ENCODE results near the gene NOP16. TPM values are rescaled to one million over a fixed set of nuclear protein-coding genes. Genes with fewer than 3 reads are reported as not detected.

The NOP16 gene
- polyA plus RNA-seq, 2 of the 4 experiments (the other 2 are of a cell fraction): 90.7 to 127 TPM

DNA sequence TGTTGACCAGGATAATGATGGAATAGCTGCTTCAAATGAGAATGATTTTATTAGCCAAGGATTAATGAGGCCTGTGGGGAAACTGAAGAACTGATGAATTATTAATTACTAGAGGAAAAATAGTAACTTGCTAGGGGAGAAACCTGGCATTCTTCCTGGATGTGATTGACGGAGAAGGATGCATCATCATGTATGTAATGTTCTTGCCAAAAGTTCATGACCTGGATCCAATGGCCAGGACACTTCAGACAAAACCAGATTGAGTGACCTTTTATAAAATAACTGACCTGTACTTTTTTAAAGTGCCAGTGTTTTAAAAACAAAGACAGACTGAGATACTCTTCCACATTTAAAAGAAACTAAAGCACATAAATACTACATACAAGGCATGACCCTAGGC is 50.5 kb downstream of the NOP16 start:
- no peak for ATAC-seq
- POLR2A ChIA-PET: no interaction called here
- no peak overlapping the region for H3K27ac ChIP-seq
- no peak for FAIRE-seq
- TF ChIP-seq NFE2L2 (conservative IDR thresholded peaks at IDR 0.05; ENCODE audit: low read length): no peak
- TF ChIP-seq TFCP2L1 (CRISPR knock-in tag; IDR thresholded peaks at IDR 0.05): no peak
- TF ChIP-seq TP53 (CRISPR knock-in tag; IDR thresholded peaks at IDR 0.05): no peak
- TF ChIP-seq CHD4 (IDR thresholded peaks at IDR 0.05; ENCODE audit: borderline replicate concordance): no peak
- TF ChIP-seq PHF8 (IDR thresholded peaks at IDR 0.05; ENCODE audit: borderline replicate concordance, low read depth): no peak
- TF ChIP-seq RFX5 (IDR thresholded peaks at IDR 0.05): no peak
- TF ChIP-seq, protein P1, sequence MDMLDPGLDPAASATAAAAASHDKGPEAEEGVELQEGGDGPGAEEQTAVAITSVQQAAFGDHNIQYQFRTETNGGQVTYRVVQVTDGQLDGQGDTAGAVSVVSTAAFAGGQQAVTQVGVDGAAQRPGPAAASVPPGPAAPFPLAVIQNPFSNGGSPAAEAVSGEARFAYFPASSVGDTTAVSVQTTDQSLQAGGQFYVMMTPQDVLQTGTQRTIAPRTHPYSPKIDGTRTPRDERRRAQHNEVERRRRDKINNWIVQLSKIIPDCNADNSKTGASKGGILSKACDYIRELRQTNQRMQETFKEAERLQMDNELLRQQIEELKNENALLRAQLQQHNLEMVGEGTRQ (IDR thresholded peaks at IDR 0.05): no peak
- TF ChIP-seq CBX8 (IDR thresholded peaks at IDR 0.05): no peak
- TF ChIP-seq JUNB (IDR thresholded peaks at IDR 0.05): no peak
- TF ChIP-seq MYC (IDR thresholded peaks at IDR 0.05; ENCODE audit: borderline replicate concordance, low read length): no peak
- TF ChIP-seq, protein P2, sequence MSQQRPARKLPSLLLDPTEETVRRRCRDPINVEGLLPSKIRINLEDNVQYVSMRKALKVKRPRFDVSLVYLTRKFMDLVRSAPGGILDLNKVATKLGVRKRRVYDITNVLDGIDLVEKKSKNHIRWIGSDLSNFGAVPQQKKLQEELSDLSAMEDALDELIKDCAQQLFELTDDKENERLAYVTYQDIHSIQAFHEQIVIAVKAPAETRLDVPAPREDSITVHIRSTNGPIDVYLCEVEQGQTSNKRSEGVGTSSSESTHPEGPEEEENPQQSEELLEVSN (IDR thresholded peaks at IDR 0.05; ENCODE audit: borderline replicate concordance, low read depth): no peak
- no peak for TF ChIP-seq FOSB (CRISPR knock-in tag; IDR thresholded peaks at IDR 0.05)
- WGBS (ENCODE audit: missing lambda C conversion rate): 57% methylated on average over 1 of the region's 1 CpG
- H3K4me2 ChIP-seq: no peak overlapping the region
- H3K9me3 ChIP-seq: peaks cover 5% of the 10 kb centered on the region; the same call in 1 of the 3 replicates
- CTCF ChIA-PET: no interaction called here
- no peaks in the 10 kb centered on the region for H3K4me1 ChIP-seq
- DNase-seq (ENCODE audit: low read depth in 1 of 2, low spot score in 1 of 2): no peak
- no peak overlapping the region for H3K4me3 ChIP-seq

DNA sequence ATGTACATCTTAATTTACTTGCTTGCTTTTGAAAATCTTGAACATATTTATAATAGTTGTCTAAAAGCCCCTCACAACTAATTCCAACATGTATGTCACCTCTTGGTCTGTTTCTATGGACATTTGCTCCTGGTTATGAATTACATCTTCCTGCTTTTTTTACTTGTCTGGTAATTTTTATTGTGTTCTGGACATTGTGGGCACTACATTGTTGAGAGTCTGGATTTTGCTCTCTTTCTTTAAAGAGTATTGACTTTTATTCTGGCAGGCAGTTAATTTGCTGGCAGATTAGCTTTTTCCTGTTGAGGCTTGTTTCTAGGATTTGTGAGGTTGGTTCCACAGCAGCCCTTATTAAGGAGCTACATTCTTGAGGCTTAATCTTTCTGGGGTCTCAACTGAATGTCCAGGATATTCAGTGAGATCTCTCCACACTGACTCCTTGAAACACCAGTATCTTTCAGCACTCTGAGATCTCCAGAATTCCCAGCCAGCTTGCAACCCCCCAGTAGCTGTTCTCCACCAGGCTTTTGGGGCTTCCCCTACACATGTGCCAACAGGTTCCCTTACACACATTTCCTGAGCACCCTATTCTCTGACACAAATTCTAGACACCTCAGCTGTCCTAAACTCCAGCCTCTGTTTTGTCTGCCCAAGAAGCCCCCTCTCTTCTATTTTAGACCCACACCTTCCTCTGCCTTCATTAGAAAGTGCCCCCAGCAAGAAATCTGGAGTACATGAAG is 54.2 kb downstream of the NOP16 start:
- DNase-seq (ENCODE audit: low read depth in 1 of 2, low spot score in 1 of 2) (no peak), FAIRE-seq (no peak), ATAC-seq (no peak)
- H3K4me1 ChIP-seq: no peaks in the 10 kb centered on the region
- H3K4me3 ChIP-seq: no peak overlapping the region
- TF ChIP-seq, protein P2 (IDR thresholded peaks at IDR 0.05; ENCODE audit: borderline replicate concordance, low read depth): no peak
- TF ChIP-seq CHD2 (IDR thresholded peaks at IDR 0.05; ENCODE audit: low read length, partially characterized antibody) (no peak), ZSCAN20 (CRISPR knock-in tag; IDR thresholded peaks at IDR 0.05) (no peak), CBX8 (IDR thresholded peaks at IDR 0.05) (no peak), PHF8 (IDR thresholded peaks at IDR 0.05; ENCODE audit: borderline replicate concordance, low read depth) (no peak), ZFP36 (IDR thresholded peaks at IDR 0.05; ENCODE audit: borderline replicate concordance, partially characterized antibody) (no peak), JUN (IDR thresholded peaks at IDR 0.05) (no peak), BHLHE40 (IDR thresholded peaks at IDR 0.05; ENCODE audit: low read depth, low read length) (no peak), HDAC2 (IDR thresholded peaks at IDR 0.05) (no peak), GATA3 (IDR thresholded peaks at IDR 0.05; ENCODE audit: borderline replicate concordance) (no peak), KDM1A (IDR thresholded peaks at IDR 0.05; ENCODE audit: low read depth) (no peak), TP53 (CRISPR knock-in tag; IDR thresholded peaks at IDR 0.05) (no peak), RNF2 (IDR thresholded peaks at IDR 0.05; ENCODE audit: borderline replicate concordance, low read depth) (no peak), NFE2L2 (conservative IDR thresholded peaks at IDR 0.05; ENCODE audit: low read length) (no peak), NR3C1 (IDR thresholded peaks at IDR 0.05) (no peak)
- TF ChIP-seq, protein P3, sequence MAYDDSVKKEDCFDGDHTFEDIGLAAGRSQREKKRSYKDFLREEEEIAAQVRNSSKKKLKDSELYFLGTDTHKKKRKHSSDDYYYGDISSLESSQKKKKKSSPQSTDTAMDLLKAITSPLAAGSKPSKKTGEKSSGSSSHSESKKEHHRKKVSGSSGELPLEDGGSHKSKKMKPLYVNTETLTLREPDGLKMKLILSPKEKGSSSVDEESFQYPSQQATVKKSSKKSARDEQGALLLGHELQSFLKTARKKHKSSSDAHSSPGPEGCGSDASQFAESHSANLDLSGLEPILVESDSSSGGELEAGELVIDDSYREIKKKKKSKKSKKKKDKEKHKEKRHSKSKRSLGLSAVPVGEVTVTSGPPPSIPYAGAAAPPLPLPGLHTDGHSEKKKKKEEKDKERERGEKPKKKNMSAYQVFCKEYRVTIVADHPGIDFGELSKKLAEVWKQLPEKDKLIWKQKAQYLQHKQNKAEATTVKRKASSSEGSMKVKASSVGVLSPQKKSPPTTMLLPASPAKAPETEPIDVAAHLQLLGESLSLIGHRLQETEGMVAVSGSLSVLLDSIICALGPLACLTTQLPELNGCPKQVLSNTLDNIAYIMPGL (CRISPR knock-in tag; IDR thresholded peaks at IDR 0.05; ENCODE audit: borderline replicate concordance): no peak
- H3K4me2 ChIP-seq: no peak overlapping the region
- no peak overlapping the region for H3K27ac ChIP-seq
- H3K9me3 ChIP-seq: peaks cover 5% of the 10 kb centered on the region; the same call in 1 of the 3 replicates
- CTCF ChIA-PET: no interaction called here
- POLR2A ChIA-PET: no interaction called here

Small RNA genes lying within 50 kb of the gene (small RNA-seq; reads per million reads assigned to genes)
- 0 to 1.0 (median 0) reads per million in 6 experiments for gene MIR1271

Other genes starting within 250 kb of the NOP16 start
- 9.5 and 13.7 TPM in 2 replicates for gene SIMC1, start 150.2 kb downstream of the NOP16 start, polyA plus RNA-seq (2011; rRNA removed)
- gene SIMC1, start 150.2 kb downstream of the NOP16 start, polyA plus RNA-seq (2017; fragmentation: RNase III; extraction: RNeasy Plus Mini Kit Qiagen cat#74134 plus additional on column Dnase treatment): 8.0 to 9.2 TPM (median 8.2 TPM) in 3 replicates
- 89.3 and 103 TPM in 2 replicates for gene KIAA1191, start 26.8 kb downstream of the NOP16 start, polyA plus RNA-seq (2011; rRNA removed)
- 71.7 to 83.6 TPM (median 81.2 TPM) in 3 replicates for gene KIAA1191, start 26.8 kb downstream of the NOP16 start, polyA plus RNA-seq (2017; fragmentation: RNase III; extraction: RNeasy Plus Mini Kit Qiagen cat#74134 plus additional on column Dnase treatment)
- 0.12 and 0.21 TPM in 2 replicates for gene ARL10, start 23.1 kb downstream of the NOP16 start, polyA plus RNA-seq (2011; rRNA removed)
- gene ARL10, start 23.1 kb downstream of the NOP16 start, polyA plus RNA-seq (2017; fragmentation: RNase III; extraction: RNeasy Plus Mini Kit Qiagen cat#74134 plus additional on column Dnase treatment): 0.15 to 0.51 TPM (median 0.38 TPM) in 3 replicates
- 102 and 114 TPM in 2 replicates for gene HIGD2A, start 153 bp upstream of the NOP16 start, polyA plus RNA-seq (2011; rRNA removed)
- 194 to 205 TPM (median 197 TPM) in 3 replicates for gene HIGD2A, start 153 bp upstream of the NOP16 start, polyA plus RNA-seq (2017; fragmentation: RNase III; extraction: RNeasy Plus Mini Kit Qiagen cat#74134 plus additional on column Dnase treatment)
- gene CLTB, start 27.9 kb upstream of the NOP16 start, polyA plus RNA-seq (2011; rRNA removed): 30.9 and 47.4 TPM in 2 replicates
- gene CLTB, start 27.9 kb upstream of the NOP16 start, polyA plus RNA-seq (2017; fragmentation: RNase III; extraction: RNeasy Plus Mini Kit Qiagen cat#74134 plus additional on column Dnase treatment): 42.2 to 49.8 TPM (median 44.1 TPM) in 3 replicates
- gene FAF2, start 59.8 kb upstream of the NOP16 start, polyA plus RNA-seq (2011; rRNA removed): 90.3 and 90.6 TPM in 2 replicates
- 42.4 to 43.6 TPM (median 42.5 TPM) in 3 replicates for gene FAF2, start 59.8 kb upstream of the NOP16 start, polyA plus RNA-seq (2017; fragmentation: RNase III; extraction: RNeasy Plus Mini Kit Qiagen cat#74134 plus additional on column Dnase treatment)
- 9.2 and 9.9 TPM in 2 replicates for gene RNF44, start 148.8 kb upstream of the NOP16 start, polyA plus RNA-seq (2011; rRNA removed)
- gene RNF44, start 148.8 kb upstream of the NOP16 start, polyA plus RNA-seq (2017; fragmentation: RNase III; extraction: RNeasy Plus Mini Kit Qiagen cat#74134 plus additional on column Dnase treatment): 30.4 to 35.8 TPM (median 32.7 TPM) in 3 replicates
- gene CDHR2, start 160.7 kb upstream of the NOP16 start, polyA plus RNA-seq (2011; rRNA removed): 0.08 and 0.09 TPM in 2 replicates
- not detected in 3 replicates for gene CDHR2, start 160.7 kb upstream of the NOP16 start, polyA plus RNA-seq (2017; fragmentation: RNase III; extraction: RNeasy Plus Mini Kit Qiagen cat#74134 plus additional on column Dnase treatment)
- gene GPRIN1, start 221.6 kb upstream of the NOP16 start, polyA plus RNA-seq (2011; rRNA removed): 3.1 and 4.2 TPM in 2 replicates
- 6.1 to 6.7 TPM (median 6.4 TPM) in 3 replicates for gene GPRIN1, start 221.6 kb upstream of the NOP16 start, polyA plus RNA-seq (2017; fragmentation: RNase III; extraction: RNeasy Plus Mini Kit Qiagen cat#74134 plus additional on column Dnase treatment)
- 0.26 and 0.37 TPM in 2 replicates for gene SNCB, start 241.9 kb upstream of the NOP16 start, polyA plus RNA-seq (2011; rRNA removed)
- gene SNCB, start 241.9 kb upstream of the NOP16 start, polyA plus RNA-seq (2017; fragmentation: RNase III; extraction: RNeasy Plus Mini Kit Qiagen cat#74134 plus additional on column Dnase treatment): 0.65 to 1.2 TPM (median 0.74 TPM) in 3 replicates
- not detected in 2 replicates for gene EIF4E1B, start 242.1 kb upstream of the NOP16 start, polyA plus RNA-seq (2011; rRNA removed)
- not detected in 3 replicates for gene EIF4E1B, start 242.1 kb upstream of the NOP16 start, polyA plus RNA-seq (2017; fragmentation: RNase III; extraction: RNeasy Plus Mini Kit Qiagen cat#74134 plus additional on column Dnase treatment)